Upper lobe of left lung (tissue), 4 donors: ENCODE measurements around the gene GLE1.

Experiments
- EP300 ChIP-seq, 4 donors: sonication (generic); formaldehyde crosslinking; IDR thresholded peaks; one replicate each; pipeline ENCODE4 v1.5.1; 2017; ENCODE audit warnings: antibody characterized with exemption in 4 of 4, control low read depth in 2 of 4
- POLR2A ChIP-seq, 4 donors: fragments of 450-650 bp; IDR thresholded peaks; one replicate each; pipeline ENCODE4 v1.5.1; 2016 to 2017; ENCODE audit warnings: antibody characterized with exemption in 4 of 4, mild to moderate bottlenecking in 2 of 4
- POLR2AphosphoS5 ChIP-seq, 2 donors: sonication (generic); formaldehyde crosslinking; IDR thresholded peaks; one replicate each; pipeline ENCODE4 v1.5.1; 2017; ENCODE audit warnings: antibody characterized with exemption in 2 of 2
- TF ChIP-seq, protein P1 (sequence below), 6 experiments: fragments of 450-650 bp in 4 of 6; fragments of 200-600 bp in 2 of 6; sonication (generic) in 2 of 6; IDR thresholded peaks; one replicate each; pipeline ENCODE4 v1.5.1; 2016 to 2019; ENCODE audit warnings: antibody characterized with exemption in 6 of 6

DNA sequence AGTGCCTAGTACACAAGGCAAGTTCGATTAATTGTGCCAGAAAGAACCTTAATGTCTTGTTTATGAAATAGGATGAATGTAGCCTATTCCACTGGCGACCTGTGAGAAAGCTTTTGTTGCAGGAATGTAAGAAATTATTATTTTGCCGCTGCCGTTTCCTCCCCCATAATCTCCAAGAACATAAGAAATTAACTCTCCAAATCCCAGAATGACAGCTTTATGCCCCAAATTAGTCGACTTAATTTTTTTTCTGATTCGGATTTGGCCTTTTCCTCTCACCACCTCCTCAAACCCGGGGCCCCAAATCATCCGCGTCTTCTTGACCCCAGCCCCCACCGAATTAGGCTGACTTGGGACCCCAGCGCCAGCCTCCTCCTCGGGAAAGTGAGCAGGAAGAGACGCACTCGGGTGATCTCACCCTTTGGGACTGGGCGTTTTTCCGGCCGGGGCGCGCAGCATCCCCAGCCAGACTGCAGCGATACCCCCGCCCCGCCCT, 47.2 kb downstream of the GLE1 start:
- TF ChIP-seq, protein P1, sequence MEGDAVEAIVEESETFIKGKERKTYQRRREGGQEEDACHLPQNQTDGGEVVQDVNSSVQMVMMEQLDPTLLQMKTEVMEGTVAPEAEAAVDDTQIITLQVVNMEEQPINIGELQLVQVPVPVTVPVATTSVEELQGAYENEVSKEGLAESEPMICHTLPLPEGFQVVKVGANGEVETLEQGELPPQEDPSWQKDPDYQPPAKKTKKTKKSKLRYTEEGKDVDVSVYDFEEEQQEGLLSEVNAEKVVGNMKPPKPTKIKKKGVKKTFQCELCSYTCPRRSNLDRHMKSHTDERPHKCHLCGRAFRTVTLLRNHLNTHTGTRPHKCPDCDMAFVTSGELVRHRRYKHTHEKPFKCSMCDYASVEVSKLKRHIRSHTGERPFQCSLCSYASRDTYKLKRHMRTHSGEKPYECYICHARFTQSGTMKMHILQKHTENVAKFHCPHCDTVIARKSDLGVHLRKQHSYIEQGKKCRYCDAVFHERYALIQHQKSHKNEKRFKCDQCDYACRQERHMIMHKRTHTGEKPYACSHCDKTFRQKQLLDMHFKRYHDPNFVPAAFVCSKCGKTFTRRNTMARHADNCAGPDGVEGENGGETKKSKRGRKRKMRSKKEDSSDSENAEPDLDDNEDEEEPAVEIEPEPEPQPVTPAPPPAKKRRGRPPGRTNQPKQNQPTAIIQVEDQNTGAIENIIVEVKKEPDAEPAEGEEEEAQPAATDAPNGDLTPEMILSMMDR (IDR thresholded peaks at IDR 0.05): no peak
- TF ChIP-seq POLR2A (IDR thresholded peaks at IDR 0.05) (peak in 2 of 4 donors; percentile 23 to 24), EP300 (IDR thresholded peaks at IDR 0.05) (no peak), POLR2AphosphoS5 (IDR thresholded peaks at IDR 0.05) (peak; percentile 81 to 85)
